GM12891 (cell line): ENCODE results near the gene ITGAX.

Source experiments
- POLR2A ChIP-seq: IDR thresholded peaks from 2 replicates; pipeline ENCODE4 v1.6.1; 2011; ENCODE audit warnings: low read depth, low read length, control low read depth
- POLR2AphosphoS5 ChIP-seq: IDR thresholded peaks from 2 replicates; pipeline ENCODE4 v1.6.1; 2011; ENCODE audit warnings: low read depth, low read length, control low read depth

DNA sequence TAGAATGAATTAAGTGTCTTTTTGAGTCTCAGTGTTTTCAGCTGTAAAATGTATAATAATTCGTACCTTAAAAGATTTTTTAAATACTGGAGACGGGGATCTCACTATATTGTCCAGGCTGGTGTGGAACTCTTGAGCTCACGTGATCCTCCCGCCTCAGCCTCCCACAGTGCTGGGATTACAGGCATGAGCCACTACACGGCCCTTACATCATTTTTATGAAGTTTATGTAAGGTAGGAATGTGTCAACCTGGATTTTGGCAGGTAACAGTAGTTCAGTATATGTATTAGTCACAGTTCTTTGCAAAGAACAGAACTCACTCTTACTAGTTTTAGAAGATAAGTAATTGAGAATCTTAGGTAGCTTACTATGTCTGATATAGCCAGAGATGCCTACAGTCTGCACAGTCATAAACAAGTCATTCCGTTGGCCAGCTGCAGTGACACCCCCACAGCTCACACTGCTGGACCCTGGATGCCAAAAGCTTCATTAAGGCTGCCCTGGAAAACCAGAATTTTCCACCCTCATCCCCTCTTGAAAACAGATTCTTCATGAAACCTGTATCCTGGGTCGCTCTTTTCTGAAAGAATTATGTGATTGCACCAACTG is 73.8 kb downstream of the ITGAX start:
- TF ChIP-seq POLR2A (no peak), POLR2AphosphoS5 (no peak)
